HG03108 (cell line): ENCODE measurements around the gene GREB1L.
"Not testable (repeated sequence)": the region's sequence is repeated elsewhere in the genome, so short reads cannot be mapped to it uniquely, and the experiment has no call there.

Source experiments
- ATAC-seq: cut with Tn5 transposase; IDR thresholded peaks from one replicate; pipeline ENCODE4 v1.9.1; 2021; ENCODE audit warnings: moderate library complexity; ENCODE audit not compliant: unreplicated experiment

GREB1L gene

DNA sequence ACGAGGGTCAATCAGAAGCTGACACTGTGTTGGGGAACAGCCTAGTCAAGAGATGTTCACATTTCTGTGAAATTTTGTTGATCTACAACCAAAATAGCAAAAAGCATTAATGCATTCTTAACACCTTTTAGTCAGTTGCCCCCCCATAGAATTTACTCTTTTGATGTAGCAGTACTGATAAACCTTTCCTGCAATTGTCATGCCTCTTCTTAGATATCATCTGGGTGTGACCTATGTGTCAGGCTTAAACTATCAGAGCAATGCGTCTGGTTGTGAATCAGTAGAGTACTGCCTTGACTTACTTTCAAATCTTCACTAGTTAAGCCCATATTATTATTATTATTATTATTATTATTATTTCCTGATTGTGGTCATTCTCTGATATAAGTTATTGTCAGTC is 61.9 kb downstream of the GREB1L start:
- no peak for ATAC-seq

DNA sequence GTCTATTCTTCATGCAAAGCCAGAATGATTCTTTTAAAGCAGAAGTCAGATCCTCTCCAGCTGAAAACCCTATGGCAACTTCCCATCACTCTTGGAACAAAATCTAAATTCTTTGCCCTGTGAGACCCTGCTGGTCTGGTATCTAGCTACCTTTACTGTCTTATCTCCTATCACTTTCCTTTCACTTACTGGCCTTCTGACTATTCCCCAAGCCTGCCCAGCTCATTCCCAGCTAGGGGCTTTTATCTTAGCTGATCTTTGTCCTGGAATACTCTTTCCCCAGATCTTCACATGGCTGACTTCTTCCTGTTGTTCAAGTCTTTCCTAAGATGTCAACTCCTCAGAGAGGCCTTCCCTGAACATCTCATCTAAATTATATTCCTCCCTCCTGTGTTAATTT is 63.6 kb downstream of the GREB1L start:
- no peak for ATAC-seq

DNA sequence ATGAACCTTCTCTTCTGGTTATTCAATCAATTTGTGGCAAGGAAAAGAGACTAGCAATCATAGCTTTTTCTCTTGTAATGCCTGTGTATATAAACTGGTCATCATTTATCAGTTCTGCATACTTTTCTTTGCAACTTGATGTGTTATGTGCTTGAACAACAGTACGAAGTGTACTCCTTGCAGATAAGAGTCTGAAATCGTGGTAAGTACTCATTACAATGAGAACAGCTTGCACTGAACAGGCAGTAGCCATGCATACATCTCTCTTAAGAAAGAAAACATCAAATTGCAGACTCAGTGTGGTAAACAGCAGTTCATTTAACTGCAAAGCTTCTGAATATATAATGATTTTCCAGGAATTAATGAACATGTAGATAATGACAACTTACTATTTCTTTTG is 64.3 kb downstream of the GREB1L start:
- ATAC-seq: no peak

GRCh38 chr18:21307578-21307977 is 65.5 kb downstream of the GREB1L start:
- ATAC-seq: no peak

GRCh38 chr18:21309248-21309647 is 67.2 kb downstream of the GREB1L start:
- ATAC-seq: no peak

DNA sequence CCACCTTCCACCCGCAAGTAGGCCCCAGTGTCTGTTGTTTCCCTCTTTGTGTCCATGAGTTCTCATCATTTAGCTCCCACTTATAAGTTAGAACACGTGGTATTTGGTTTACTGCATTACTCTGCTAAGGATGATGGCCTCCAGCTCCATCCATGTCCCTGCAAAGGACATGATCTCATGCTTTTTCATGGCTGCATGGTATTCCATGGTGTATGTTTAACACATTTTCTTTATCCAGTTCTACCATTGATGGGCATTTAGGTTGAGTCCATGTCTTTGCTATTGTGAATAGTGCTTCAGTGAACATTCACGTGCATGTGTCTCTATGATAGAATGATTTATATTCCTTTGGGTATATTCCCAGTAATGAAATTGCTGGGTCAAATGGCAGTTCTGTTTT is 69.9 kb downstream of the GREB1L start:
- ATAC-seq: not testable (repeated sequence)

DNA sequence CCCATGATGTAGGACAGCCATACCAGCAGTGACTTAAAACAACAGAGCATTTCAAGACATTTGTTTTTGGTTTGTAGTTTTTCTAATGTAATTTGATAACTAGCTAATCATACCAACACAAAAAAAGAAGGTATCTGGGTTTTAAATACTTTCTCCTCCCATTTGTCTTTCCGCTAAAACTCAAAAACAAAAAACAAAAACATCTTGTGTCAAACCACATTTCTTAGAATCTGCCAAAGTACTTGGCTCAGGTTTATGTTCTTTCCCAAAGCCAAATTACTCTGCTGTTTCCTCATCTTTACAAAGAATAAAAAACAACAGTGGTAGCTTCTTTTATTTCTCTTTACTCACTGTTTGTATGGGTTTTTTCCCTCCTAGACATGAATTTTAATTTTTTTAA is 71.5 kb downstream of the GREB1L start:
- ATAC-seq: no peak

DNA sequence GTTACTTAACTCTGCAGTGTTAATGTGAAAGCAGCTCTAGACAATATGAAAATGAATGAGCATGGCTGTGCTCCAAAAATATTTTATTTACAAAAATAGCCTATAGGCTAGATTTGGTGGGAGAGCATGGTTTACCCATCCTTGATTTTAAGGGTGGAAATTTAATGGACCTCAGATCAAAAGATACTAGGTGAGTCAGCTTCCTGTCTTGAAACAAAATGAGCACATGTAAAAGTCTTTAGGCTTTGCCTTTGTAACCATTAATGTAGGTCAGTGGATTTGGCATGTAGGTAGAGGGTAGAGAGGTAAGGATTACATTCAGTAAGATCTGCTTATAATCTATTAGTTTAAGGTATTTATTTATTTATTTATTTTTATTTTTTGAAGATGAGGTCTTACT is 72.7 kb downstream of the GREB1L start:
- ATAC-seq: no peak

GRCh38 chr18:21315126-21315525 is 73.1 kb downstream of the GREB1L start:
- not testable (repeated sequence) for ATAC-seq

DNA sequence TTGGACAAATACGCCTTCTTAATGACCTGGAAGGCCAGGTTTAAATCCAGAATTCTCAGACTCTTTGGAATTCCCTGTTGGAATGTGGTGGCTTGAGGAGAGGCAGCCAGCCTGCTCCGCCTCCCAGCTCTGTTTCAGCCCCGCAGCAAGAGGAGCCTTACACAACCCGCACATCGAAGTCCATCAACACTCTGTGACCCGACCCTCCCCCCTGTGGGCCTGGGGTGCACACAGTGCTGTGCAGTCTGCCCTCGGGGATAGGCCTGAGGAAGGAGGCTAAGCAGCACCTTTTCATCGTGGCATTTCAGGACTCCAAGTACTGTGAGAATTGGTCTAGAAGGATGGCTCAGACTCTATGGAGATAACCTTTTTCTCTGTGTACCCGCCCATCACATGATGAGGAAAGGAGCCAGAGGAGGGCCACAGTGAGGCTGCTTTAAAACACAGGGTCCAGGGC is 73.7 kb downstream of the GREB1L start:
- no peak for ATAC-seq

DNA sequence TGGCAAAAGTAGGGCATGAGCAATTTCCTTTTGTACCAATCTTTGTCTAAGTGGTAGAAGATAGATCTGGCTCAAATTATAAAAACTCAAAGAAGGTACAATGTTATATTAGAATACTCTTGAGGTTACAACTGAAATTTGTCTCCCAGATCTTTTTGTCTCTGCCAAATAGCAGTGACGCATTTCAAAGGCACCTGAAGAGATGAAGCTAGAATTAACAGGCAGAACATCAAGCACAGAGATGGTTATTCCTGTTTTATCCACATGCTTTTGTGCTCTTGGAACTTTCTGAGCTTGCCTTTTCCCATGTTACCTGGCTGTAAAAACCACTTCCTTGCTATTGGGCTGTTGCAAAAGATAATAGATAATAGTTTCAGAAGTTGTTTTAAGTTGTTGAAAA is 74.3 kb downstream of the GREB1L start:
- no peak for ATAC-seq

DNA sequence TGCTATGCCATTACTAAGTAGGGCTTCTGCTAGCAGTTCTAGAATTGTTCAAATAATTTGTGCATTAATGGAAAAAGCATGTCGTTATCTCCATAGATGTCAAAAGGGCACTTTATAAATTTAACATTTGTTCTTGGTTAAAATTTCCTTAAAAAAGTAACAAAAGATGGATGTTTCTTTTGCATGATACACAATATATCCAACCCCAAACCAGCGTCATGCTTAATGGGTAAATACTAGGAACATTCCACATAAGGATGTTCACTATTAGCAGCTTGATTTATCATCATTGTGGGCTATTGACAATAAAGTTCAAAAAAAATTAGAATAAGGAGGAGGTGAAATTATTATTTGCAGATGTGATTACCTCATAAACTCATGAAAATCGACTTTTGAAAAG is 79.7 kb downstream of the GREB1L start:
- ATAC-seq: no peak

DNA sequence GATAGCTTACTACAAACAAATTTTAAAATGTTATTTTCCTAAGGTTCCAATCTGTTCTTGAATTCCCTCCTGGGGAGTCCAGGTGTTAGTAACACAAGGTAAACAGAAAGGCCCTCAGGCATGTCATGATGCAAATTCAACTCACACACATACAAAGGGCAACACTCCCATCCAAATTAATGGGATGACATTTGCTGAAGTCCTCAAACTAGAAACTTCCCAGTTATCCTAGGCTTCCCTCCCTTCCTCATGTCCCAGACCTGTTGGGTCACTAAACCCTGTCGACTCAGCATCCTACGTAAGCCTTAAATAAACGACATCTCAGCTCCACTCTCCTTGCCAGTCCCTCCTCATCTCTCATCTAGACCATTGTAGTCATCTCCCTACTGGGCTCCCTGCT is 85.1 kb downstream of the GREB1L start:
- ATAC-seq: no peak

GRCh38 chr18:21330122-21330701 is 88.2 kb downstream of the GREB1L start:
- no peak for ATAC-seq

DNA sequence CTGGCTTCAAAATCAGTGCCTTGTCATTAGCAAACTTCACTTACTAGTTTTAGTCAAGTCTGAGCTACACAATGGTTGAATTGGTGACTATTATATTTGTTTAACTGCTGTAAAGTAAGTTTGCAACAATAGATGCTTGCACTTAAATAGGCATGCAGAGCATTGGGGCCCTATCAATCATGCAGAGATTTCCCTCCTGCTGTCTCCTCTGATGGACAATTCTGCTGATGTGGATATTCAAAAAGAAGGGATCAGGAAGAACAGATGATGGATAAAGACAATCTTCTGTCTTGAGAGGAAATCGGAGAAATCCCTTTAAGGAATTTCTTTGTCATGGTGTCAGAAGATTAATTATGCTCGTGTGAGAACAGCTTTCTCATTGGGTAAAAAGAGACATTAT is 89.0 kb downstream of the GREB1L start:
- no peak for ATAC-seq

DNA sequence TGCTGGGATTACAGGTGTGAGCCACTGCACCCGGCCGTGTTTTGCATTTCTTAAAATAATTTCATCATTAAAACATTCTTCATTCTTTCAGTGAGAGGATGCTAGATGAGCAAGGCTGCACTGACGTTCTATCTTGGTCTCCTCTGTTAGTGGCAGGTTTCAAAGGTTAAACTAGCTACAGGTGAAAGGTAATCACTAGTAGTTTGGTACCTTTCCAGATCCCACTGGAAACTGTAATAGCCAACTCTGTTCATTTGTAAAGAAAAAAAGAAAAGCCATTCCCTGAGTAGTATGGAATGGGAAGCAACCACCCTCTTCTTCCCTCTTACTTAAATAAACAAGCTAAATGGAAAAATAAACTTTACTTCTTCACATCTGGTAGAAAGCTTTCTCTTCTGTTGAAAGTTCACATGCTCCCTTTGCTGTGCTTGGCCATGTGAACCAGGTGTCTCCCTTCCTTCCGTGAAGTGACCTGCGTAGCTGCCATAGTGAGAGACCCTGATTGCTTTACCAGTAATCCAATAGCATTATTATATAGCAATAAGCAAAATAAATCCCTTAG is 94.0 kb downstream of the GREB1L start:
- ATAC-seq: no peak

DNA sequence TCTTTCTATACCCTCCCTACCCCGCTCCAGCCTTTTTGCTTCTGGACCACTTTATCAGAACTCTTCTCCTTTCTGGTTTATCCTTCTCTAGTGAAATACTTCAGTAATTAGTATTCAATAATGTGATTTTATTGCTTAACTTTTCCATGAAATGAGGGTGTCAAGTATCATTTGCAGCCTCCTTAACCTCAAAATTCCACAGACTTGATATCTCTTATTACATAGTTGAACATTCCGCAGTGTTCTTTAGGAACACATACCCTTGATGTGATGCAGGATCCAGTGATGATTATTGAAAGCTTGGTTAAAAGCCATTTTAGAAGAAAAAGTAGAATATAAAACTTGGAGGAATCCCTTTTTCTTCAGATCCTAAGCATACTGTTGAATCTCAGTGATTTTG is 94.8 kb downstream of the GREB1L start:
- ATAC-seq: no peak

GRCh38 chr18:21341141-21341540 is 99.1 kb downstream of the GREB1L start:
- ATAC-seq: no peak

DNA sequence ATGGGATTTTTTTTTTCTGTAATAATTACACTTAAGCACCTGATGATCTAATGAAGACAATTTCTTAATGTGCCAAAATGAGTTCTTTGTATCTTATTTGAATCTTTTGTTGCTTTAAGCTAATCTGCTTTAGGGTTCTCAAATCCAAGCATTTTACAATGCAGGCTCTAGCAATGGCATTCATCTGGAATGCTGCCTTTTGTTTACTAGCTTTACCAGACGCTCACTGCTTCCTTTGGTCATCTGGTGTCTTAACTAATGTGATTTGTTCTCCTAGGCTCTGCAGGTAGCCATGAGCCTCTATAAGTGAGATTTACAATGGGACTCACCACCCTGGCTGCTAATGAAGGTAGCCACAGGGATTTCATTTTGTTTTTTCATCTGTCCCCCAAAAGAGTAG is 100.3 kb downstream of the GREB1L start:
- no peak for ATAC-seq

GRCh38 chr18:21344860-21345259 is 102.8 kb downstream of the GREB1L start:
- ATAC-seq: no peak

DNA sequence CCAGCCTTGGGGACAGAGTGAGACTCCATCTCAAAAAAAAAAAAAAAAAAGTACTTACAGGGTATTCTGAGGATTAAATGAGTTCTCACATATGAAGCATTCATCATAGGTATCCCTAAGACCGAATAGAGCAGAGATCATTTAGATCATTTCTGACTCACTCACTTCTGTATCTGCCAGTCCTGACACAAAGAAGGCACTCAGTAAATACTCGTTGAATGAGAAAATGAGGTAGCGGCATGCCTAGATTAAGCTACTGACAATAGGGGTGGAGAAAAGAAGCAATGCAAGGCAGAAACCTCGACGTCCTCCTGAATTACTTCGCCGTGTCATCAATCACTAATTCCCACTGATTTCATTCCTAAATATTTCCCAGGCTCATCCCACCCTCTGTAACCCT is 103.8 kb downstream of the GREB1L start:
- ATAC-seq: no peak

DNA sequence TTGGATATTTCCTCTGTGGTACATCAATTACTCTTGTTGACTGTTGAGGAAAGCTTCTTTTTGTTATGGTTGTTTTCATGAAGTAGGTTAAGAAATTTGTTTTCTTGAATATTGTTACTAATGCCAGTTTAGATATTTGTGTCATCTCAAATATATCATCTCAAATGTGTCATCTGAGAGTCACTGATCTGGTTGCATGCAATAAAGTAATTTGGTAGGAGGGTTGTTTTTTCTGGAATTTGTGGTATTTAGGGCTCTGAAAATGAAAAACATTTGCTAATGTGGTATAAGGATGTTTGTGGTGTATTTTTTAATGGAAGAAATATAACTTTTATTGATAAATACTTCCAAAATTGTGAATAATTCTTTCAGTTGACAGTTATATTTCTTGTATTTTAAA is 117.7 kb downstream of the GREB1L start:
- no peak for ATAC-seq

GRCh38 chr18:21361307-21361880 is 119.4 kb downstream of the GREB1L start:
- no peak for ATAC-seq
